Stimulated activated CD4-positive, alpha-beta T cell treated with anti-CD3 and anti-CD28 coated beads, Interleukin-2, amount 100 ng/mL, for 24 hours (primary cell): ENCODE measurements around the gene TEAD1.
"Not testable (repeated sequence)": the region's sequence is repeated elsewhere in the genome, so short reads cannot be mapped to it uniquely, and the experiment has no call there.

Experiments
- DNase-seq, 2 donors: peaks; one replicate each; pipeline ENCODE4 v3.0.0-alpha.2; 2020

The TEAD1 gene

DNA sequence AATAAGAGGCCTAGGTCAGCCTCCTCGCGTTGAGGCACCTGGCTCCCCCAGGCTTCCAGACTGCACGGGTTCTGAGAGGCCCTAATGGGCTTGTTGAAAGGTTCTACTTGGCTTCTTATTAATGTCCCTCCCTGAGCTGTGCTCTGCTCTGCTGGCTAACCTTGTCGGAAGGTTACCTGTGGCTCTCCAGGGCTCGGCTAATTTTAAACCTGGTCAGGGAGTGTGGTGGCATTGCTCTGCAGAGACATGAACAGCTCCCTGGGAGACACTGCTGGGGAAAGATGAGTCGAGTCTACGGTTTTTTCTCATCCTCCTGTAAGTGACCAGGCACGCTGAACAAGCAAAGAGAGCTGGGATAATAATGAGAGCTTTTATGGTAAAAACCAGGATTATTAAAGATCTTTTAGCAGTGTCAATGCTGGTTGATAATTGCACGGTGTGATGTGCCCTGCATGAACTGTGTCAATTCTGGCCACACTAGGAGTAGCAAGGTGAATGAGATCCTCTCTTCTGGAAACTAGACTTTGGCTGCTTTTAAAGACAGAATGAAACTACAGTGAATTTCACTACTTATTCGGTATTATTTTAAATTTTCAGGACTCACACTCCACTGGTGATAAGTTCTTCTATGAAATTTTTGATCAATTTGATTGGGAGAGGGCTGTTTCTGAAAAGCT, 70.7 kb downstream of the TEAD1 start:
- no peak for DNase-seq

DNA sequence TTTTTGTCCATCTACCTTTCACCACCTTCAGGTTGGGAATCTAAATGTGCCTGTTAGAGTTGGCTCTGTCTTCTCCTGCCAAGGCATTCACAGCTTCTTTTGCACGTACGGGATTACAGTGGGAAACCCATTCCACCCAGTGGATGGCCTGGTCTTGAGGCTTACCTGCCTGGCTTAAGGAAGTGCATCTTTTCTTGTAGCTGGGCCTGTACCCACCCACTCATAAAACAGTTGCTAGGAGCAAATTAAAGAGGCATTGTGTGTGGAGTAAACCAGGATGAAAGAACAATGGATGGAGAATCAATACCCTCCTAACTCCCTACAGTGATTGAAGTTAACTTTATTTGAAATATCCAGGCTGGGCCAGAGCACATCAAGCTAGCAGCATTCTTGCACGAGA, 71.6 kb downstream of the TEAD1 start:
- no peak for DNase-seq

DNA sequence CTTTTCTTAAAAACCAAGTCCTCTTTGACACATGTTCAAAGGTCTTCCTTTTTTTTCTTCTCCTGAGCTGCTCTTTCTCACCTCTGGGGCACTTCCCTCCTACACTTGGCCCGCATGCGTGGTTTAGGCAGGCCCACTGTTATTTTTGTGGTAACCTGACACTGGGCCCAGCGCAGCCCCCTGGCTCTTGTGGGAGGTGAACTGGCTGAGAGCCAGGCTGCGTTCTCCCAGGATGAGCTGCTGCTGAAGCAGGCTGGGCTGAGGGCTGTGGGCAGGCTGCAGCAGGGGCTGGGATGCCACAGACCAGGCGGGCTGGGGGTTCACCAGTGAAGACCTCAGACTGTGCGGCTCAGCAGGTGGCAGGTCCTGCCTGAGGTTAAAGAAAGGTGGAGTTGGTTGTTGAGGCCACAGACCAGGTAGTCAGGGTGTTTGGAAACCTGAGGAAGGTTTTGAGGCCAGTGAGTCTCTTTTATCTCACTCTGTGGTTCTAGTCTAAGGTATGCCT, 72.4 kb downstream of the TEAD1 start:
- DNase-seq, result no peak

DNA sequence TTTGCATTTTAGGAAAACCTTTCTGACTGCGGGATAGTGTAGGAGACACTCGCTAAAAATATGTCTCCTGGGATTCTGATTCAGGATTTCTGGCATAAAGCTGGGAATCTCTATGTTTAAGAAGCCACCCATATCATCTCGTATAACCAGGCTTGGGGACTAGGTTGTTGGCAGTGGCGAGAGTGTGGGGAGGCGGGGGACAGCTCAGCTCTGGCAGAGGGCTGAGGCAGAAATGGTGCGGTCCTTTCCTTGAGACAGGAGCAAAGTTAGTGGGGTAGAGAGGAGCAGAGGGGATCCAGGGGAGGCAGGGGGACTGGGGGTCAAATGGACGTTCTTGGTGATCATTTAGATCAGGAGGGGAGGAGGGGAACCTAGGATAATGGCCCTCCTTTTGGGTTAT, 74.3 kb downstream of the TEAD1 start:
- no peak for DNase-seq

DNA sequence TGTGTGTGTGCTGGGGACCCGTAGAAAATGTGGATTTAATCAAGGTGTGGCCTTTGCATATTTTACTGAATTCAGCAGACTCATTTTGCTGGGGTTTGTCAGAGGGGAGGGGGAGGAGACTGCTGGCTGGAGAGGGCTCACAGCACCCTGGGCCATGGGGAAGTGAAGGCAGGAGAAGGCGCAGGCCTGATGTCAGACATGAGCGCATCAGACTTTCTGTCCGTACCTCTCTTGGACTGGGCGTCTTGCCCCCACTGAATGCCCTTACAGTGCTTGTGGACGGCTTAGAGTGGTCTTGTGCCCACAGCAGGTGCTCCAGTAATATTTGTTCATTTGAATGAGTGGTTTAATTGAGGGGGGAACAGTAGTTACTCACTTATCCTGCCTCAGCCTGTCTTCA, 75.2 kb downstream of the TEAD1 start:
- DNase-seq, result no peak

DNA sequence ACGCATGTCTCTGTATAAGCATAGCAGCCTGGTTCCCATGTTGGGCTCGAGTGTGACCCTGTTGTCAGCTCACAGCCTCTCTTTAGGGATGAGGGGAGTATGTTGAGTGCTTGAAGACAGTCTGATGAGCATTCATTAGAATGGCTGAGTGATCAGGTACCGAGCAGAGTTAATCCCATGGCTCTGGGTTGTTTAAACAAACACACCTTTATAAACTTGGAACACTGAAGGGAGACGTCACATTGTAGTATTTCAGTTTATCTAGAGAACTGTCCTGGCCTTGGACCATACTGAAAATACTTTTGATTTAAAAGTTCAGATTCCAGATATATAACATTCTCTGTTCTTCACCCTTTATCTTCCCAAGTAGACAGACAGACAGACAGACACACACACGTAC, 76.0 kb downstream of the TEAD1 start:
- DNase-seq, result no peak

DNA sequence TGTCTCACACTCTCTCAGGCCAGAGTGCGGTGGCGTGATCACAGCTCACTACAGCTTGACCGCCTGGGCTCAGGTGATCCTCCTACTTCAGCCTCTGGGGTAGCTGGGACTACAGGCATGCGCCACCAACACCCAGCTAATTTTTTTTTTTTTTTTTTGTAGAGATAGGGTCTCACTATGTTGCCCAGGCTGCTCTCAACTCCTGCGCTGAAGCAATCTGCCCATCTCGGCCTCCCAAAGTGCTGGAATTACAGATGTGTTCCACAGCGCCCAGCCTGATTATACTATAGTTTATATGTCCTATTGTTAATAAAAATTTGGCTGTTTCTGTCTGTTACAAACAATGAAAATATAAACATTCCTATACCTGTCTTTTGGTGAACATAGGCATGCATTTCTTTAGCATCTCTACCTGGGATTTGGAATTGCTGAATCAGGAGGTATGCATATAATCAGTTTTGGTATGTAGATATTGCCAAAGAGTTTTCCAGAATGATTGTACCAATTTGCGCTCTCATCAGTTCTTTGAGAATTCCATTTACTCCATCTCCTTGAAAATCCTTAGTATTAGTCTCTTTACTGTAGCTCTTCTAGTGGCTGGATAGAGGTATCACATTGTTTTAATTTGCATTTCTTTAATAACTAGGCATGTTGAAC, 78.8 kb downstream of the TEAD1 start:
- DNase-seq, result no peak

DNA sequence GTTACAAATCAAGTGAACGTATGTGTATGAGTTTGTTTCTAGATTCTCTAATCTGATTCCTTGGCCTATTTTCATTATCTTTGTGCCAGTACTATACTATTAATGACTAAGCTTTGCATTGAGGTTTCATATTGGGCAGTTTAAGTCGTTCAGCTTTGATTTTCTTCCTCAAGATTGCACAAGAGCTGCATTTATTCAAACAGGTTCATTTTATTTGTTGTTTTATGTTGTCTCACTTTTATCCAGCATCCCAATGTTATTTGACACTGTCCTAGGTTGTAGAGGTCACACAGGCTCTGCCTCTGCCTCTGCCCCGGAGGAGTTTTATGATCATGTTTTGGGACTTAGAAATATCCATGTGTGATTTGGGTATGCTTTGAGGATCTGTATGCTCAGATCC, 79.8 kb downstream of the TEAD1 start:
- no peak for DNase-seq

DNA sequence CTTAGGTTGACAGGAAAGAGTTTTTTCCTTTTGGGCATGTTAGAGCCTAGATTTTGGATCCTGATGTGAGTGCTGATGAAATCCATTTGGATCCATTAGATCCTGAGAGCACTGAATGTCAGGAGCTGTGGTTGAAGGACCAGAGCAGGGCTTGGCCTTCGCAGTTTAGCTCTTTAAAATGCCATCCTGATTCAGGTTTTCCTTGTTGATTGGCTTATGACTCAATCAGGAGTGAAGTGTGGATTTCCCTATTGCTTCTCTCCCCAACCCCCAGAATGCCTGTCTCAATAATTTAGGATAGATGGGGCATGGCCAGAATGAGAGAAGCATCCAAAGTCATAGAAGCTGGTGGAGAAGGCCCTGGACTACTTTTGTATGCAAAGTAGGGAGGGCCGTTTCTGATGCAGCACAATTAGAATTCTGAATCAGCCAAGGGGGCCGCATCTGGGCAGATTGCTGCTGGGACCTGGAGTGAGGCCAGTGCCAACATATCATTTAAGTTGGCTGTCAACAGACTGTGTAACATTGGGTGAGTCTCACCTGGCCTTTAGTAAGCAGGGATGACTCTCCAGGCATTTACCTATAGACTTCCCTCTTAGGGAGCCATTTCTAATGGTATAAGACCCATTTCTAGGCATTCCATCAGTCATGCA, 80.5 kb downstream of the TEAD1 start:
- DNase-seq, result no peak

DNA sequence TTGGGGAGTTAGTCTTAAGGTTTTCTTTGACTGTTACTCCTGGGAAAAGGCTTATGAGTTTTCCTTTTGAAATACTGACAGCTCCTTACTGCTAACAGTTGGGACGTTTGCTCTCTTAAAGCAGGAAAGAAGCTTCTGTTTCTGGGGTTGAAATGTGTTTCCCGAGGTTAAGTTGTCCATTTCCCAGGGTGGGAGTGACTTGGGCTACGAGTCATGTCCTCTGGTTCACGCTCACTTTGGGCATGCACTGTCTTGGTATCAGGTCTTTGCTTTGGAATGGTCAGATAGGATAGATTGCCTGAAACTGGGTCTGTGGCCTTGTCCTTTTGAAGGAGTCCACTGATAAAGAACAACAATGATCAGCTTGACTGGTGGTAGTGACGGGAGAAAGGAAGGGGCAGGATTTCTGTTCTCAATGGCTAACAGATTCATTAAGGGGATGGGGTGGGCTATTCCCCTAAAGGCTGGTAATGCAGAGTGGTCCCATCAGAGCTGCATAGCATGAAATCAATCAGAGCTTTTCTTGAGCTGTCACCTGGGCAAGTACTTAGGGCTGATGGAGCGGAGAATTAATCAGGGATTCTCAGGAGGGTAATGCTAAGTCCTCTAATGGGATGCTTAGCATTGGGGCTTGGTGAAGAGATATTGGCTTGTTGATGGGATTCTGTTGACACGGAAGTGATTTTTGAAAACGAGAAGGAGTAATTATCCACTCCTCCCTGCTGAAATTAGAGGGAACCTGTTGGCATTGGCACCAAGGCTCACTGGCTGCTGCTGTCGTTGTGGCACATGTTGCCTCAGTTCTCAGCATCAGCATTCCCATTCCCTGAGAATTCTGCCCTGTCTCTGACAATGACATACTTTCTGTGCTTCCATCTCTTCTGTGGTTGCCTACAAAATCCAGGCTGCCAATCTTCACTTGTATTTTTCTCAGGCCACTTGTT, 81.6 kb downstream of the TEAD1 start:
- no peak for DNase-seq

DNA sequence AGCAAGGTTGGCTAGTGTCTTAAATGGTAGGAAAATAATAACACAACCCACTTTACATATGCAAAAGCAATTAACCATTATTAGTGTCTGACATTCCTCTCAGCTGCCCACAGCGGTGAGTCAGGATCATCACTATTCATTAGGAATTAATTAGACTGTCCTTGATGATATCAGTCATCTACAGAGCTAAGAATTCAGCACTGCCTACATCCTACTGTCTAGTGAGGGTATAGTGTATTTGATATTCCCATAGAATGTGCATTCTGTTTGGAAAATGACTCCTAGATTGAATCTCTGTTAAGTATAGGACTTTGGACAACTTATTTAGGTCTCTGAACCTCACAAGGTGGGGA, 82.2 kb downstream of the TEAD1 start:
- DNase-seq, result no peak

DNA sequence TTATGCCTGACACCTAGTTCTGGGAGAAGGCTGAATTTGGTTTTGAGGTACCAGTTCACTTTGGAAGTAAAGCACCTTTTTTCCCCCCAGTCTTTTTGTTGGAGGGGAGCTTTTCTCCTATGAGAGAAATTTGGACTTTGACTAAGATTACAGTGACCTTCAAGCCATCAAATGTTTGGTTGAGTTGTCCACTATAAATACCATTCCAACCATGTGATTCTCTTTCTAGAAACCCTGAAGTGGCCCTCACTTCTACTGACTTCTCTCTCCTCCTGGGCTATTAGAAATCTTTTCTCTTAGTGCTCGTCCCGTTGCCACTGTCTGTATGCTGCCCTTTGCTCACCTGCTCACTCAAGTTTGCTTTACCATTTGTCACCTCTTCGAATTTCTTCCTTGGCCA, 82.6 kb downstream of the TEAD1 start:
- no peak for DNase-seq

DNA sequence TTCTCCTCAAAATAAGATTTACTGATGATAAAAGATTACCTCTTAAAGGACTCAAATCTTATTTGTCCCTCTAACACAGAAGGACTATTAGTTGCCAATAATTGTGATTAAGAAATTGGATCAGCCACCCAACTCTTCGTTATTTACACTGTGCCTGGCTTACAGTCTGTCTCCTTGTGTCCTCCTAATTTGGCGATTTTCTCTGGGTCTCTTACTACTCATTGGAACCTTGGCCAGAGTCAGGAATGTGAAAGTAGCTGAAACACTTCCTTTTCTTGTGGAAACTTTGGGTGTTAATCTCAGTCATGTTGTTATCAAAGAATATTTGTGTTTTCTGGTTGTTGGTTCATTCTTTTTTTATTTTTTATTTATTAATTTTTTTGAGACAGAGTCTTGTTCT, 83.2 kb downstream of the TEAD1 start:
- no peak for DNase-seq

DNA sequence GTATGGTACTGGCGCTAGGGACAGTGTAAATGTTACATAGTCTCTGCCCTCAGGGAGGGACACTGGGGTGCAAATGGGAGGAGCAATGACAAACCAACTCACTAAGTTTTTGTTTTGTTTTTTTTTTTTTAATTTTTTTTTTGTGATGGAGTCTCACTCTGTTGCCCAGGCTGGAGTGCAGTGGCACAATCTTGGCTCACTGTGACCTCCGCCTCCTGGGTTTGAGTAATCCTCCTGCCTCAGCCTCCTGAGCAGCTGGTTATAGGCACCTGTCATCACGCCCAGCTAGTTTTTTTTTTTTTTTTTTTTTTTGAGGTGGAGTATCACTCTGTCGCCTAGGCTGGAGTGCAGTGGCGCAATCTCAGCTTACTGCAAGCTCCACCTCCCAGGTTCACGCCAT, 83.9 kb downstream of the TEAD1 start:
- not testable (repeated sequence) for DNase-seq

DNA sequence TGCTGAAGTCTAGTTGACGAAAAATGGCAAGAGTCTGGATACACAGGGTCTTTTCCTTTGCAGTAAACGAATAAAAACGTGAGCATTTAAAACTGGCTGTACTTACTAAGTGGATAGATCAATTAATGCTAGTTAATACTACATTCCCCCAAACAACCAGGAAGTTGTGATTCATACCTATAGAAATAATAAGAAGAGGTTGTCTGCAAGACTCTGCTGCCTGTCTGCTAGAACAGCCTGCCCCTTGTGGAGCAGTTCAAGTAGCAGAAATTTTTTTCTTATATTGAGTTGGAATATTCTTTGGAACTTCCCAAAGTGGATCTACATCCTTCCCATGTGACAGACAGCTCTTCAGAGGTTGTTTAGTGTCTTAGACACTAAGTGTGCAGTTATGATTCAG, 86.8 kb downstream of the TEAD1 start:
- DNase-seq, result no peak

DNA sequence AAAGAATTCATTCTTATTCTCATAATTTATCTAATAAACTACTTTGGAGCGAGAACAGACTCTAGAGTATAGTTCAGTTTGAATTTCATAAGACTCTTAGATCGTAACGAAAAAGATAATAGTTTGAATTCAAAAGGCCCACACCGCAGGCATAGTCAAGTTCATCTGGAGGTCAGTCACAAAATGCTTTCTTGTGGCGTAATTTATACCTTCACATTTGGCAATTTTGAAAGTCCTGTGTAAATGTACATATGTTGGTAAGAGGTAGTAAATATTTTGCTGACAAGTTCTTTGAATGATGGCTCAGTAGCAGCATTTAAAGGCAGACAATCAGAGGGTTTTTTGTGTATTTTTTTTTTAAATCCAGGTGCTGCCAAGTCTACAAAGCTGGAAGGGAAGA, 88.1 kb downstream of the TEAD1 start:
- DNase-seq, result no peak

DNA sequence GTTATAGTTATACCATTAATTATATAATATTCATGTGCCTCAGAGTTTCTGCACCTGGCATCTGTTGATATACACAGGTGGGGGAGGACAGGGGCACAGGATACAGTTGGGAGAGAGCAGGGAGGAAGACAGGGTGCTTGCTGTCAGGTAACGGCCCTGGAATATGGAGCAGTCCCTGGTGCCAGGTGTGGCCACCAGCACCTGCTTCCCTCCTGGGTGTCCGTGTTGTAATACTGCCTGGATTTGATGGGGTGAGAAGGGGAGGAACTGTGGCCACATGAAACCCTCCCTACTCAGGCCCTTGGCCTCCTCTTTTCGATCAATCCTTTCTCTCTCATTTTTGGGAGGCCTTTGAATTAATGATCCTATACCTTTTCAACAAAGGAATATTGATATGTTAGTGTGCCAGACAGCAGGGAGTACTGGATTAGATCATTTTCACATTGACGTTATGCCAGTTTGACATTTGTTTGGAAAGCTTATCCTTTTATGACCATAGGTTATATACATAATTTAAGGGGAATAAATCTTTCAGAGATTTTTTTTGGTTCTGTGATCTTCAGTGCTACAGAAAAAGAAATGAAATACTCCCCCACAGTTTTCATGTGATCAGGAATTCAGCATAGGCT, 88.6 kb downstream of the TEAD1 start:
- no peak for DNase-seq

DNA sequence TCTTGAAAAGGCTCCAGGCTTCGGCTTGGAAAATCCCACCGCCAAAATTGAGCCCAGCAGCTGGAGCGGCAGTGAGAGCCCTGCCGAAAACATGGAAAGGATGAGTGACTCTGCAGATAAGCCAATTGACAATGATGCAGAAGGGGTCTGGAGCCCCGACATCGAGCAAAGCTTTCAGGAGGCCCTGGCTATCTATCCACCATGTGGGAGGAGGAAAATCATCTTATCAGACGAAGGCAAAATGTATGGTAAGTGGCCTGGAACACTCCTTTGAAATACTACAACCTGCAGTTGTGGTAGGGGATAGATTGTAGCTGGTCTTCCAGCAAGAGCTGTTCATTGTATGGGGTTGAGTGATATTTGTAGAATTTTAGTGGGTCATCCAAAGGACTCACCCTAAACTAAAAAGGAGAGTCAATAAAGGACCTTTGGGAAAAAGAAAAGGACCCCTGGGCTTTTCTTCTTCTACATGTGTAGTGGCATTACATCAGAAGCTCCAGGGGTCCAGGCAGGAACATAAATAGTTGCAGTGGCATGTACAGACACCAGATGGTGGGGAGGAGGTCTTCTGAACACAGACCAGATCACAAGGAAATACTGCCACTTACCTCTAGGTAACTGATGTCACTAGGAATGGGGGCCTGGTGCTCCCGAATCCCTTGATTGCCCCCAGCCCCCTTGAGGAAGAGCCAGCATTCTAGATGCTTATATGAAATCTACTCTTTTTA, 90.1 kb downstream of the TEAD1 start:
- DNase-seq, result no peak

DNA sequence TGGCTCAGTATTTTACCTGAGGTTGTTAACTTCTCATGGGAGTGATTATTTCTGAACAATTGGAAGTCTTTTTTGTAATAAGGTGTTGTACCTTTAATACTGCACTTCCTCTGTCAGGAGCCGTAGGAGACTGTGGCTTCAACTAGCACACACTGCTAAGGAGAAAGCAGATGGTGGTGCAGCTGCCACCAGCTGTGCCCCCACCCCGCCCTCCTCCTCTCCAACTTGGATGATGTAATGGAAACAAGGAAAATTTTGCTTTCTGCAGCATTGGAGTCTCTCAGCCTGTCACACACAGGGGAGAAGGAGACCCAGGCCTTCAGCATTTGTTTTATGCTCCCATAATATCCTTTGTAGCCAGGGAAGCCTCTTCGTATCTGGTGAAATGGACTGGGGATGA, 91.2 kb downstream of the TEAD1 start:
- no peak for DNase-seq

DNA sequence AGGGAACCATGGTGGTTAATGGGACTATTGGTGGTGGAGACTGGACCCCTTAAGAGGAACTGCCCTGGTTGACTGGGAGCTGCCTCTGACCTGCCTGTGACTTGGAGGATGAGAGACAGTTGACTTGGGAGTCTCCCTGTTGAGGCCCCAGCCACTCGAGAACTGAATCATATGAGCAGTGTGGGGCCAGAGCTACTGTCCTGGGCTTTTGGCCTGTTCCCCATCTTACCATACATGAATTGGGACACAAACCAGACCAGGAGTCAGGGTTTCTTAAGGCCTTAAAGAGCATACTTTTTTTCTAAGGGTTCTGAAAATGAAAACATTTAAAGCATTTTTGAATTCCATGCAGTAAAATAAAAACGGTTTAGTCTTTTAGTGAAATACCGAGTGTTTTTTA, 92.8 kb downstream of the TEAD1 start:
- no peak for DNase-seq

DNA sequence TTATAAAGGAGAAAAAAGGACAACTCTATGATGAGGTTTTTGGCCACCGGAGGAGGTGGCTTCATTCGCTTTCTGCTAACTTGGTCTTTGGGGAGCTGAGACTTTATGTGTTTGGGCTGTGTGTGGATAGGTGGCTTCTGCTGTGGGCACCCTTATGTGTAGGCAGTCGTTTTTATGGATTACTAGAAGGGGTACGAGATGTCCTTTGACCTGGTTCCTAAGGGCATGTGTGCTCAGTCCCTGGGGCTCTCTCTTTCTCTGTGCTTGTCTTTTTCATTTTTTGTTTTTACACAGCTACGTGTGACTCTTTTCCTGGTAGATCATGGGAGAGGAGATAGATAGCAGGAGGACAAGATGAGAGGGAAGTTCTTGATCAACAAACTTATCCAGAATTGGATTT, 93.4 kb downstream of the TEAD1 start:
- no peak for DNase-seq
